GM10847 (cell line): Measurements from ENCODE around the gene TBC1D8B.

Source experiments
- POLR2A ChIP-seq: IDR thresholded peaks from 2 replicates; pipeline ENCODE4 v1.6.1; 2011; ENCODE audit not compliant: insufficient read length; ENCODE audit errors: extremely low read depth

Gene TBC1D8B

GRCh38 chrX:106894392-106894909, 92.0 kb downstream of the TBC1D8B start:
- no peak for TF ChIP-seq POLR2A

- no peak for TF ChIP-seq POLR2A
Measured at GRCh38 chrX:106894978-106895452, 92.5 kb downstream of the TBC1D8B start.

- TF ChIP-seq POLR2A, result no peak
Measured at GRCh38 chrX:106897259-106897658, 94.8 kb downstream of the TBC1D8B start.

GRCh38 chrX:106898462-106898861, 96.0 kb downstream of the TBC1D8B start:
- no peak for TF ChIP-seq POLR2A

GRCh38 chrX:106899276-106899675, 96.8 kb downstream of the TBC1D8B start:
- no peak for TF ChIP-seq POLR2A

- TF ChIP-seq POLR2A, result no peak
Measured at GRCh38 chrX:106899841-106900240, 97.4 kb downstream of the TBC1D8B start.

- no peak for TF ChIP-seq POLR2A
Measured at GRCh38 chrX:106901341-106901740, 98.9 kb downstream of the TBC1D8B start.

GRCh38 chrX:106901781-106902219, 99.3 kb downstream of the TBC1D8B start:
- TF ChIP-seq POLR2A, result no peak

- TF ChIP-seq POLR2A, result no peak
Measured at GRCh38 chrX:106902684-106903083, 100.2 kb downstream of the TBC1D8B start.

GRCh38 chrX:106903291-106903824, 100.9 kb downstream of the TBC1D8B start, which contains the start of gene RIPPLY1:
RIPPLY1 (minus strand) TSS chrX:106903341; CDS start chrX:106903287, 54 bp downstream.
- TF ChIP-seq POLR2A, result no peak

- no peak for TF ChIP-seq POLR2A
Measured at GRCh38 chrX:106903856-106904528, 101.5 kb downstream of the TBC1D8B start.

GRCh38 chrX:106905064-106905708, 102.7 kb downstream of the TBC1D8B start:
- TF ChIP-seq POLR2A, result no peak

- no peak for TF ChIP-seq POLR2A
Measured at GRCh38 chrX:106906361-106906760, 103.9 kb downstream of the TBC1D8B start.

GRCh38 chrX:106912864-106913263, 110.4 kb downstream of the TBC1D8B start:
- no peak for TF ChIP-seq POLR2A

- no peak for TF ChIP-seq POLR2A
Measured at GRCh38 chrX:106917830-106918500, 115.5 kb downstream of the TBC1D8B start.
